HEK293T (cell line): ENCODE measurements around the gene FBXO31.

Experiments used
- CTCF ChIA-PET: fragments of 350-600 bp; formaldehyde crosslinking; extraction: SDS; loops from one replicate; lab custom pipeline; 2021; ENCODE audit warnings: antibody characterized with exemption, inconsistent platforms; lab: Yijun Ruan, JAX
- POLR2A ChIA-PET: fragments of 350-600 bp; formaldehyde crosslinking; extraction: SDS; loops from one replicate; lab custom pipeline; 2020; ENCODE audit warnings: antibody characterized with exemption, inconsistent platforms; lab: Yijun Ruan, JAX
- DNase-seq: peaks from one replicate; pipeline ENCODE4 v3.0.0; 2012; ENCODE audit warnings: mixed read lengths; ENCODE audit errors: extremely low spot score
- ARNT ChIP-seq: fragments of 450-650 bp; IDR thresholded peaks from 2 replicates; pipeline ENCODE4 v1.6.1; 2017; ENCODE audit warnings: mild to moderate bottlenecking
- BHLHE40 ChIP-seq: fragments of 450-650 bp; IDR thresholded peaks from 2 replicates; pipeline ENCODE4 v1.6.1; 2016; ENCODE audit warnings: mild to moderate bottlenecking, moderate library complexity, borderline replicate concordance
- CTBP1 ChIP-seq: fragments of 450-650 bp; IDR thresholded peaks from 2 replicates; pipeline ENCODE4 v1.6.1; 2016; ENCODE audit warnings: borderline replicate concordance
- ELF4 ChIP-seq: fragments of 450-650 bp; IDR thresholded peaks from 2 replicates; pipeline ENCODE4 v1.6.1; 2017; ENCODE audit warnings: antibody characterized with exemption
- FOXA1 ChIP-seq: fragments of 450-650 bp; IDR thresholded peaks from 2 replicates; pipeline ENCODE4 v1.6.1; 2016; ENCODE audit warnings: mild to moderate bottlenecking
- FOXK2 ChIP-seq: fragments of 450-650 bp; IDR thresholded peaks from 2 replicates; pipeline ENCODE4 v1.6.1; 2016; ENCODE audit warnings: mild to moderate bottlenecking
- FOXM1 ChIP-seq: fragments of 450-650 bp; IDR thresholded peaks from 2 replicates; pipeline ENCODE4 v1.6.1; 2017; ENCODE audit warnings: mild to moderate bottlenecking, borderline replicate concordance
- HDGF ChIP-seq: fragments of 450-650 bp; IDR thresholded peaks from 2 replicates; pipeline ENCODE4 v1.6.1; 2017; ENCODE audit warnings: antibody characterized with exemption, borderline replicate concordance
- L3MBTL2 ChIP-seq: fragments of 450-650 bp; conservative IDR thresholded peaks from 2 replicates; pipeline ENCODE4 v1.6.1; 2016; ENCODE audit warnings: mild to moderate bottlenecking
- LEF1 ChIP-seq: fragments of 450-650 bp; IDR thresholded peaks from 2 replicates; pipeline ENCODE4 v1.6.1; 2017; ENCODE audit warnings: mild to moderate bottlenecking, borderline replicate concordance
- NFRKB ChIP-seq: fragments of 450-650 bp; IDR thresholded peaks from 2 replicates; pipeline ENCODE4 v1.6.1; 2016; ENCODE audit warnings: mild to moderate bottlenecking, moderate library complexity
- SP1 ChIP-seq: fragments of 450-650 bp; IDR thresholded peaks from 2 replicates; pipeline ENCODE4 v1.6.1; 2017
- SUZ12 ChIP-seq: fragments of 450-650 bp; IDR thresholded peaks from 2 replicates; pipeline ENCODE4 v1.6.1; 2016; ENCODE audit warnings: mild to moderate bottlenecking
- TARDBP ChIP-seq: fragments of 450-650 bp; IDR thresholded peaks from 2 replicates; pipeline ENCODE4 v1.6.1; 2016
- ZNF384 ChIP-seq: fragments of 450-650 bp; IDR thresholded peaks from 2 replicates; pipeline ENCODE4 v1.6.1; 2016
- TF ChIP-seq, protein P1 (sequence below): fragments of 450-650 bp; IDR thresholded peaks from 2 replicates; pipeline ENCODE4 v1.6.1; 2016

FBXO31 gene

GRCh38 chr16:87412996-87413421 lies 29.4 kb upstream of the FBXO31 start:
- ChIA-PET POLR2A (no interaction called here), CTCF (no interaction called here)
- TF ChIP-seq LEF1: no peak

GRCh38 chr16:87412371-87412995 lies 28.9 kb upstream of the FBXO31 start:
- TF ChIP-seq ARNT: no peak
- DNase-seq: no peak
- ChIA-PET CTCF (no interaction called here), POLR2A (no interaction called here)

More at GRCh38 chr16:87412996-87413421, 29.4 kb upstream of the FBXO31 start:
- no peak for DNase-seq

DNA sequence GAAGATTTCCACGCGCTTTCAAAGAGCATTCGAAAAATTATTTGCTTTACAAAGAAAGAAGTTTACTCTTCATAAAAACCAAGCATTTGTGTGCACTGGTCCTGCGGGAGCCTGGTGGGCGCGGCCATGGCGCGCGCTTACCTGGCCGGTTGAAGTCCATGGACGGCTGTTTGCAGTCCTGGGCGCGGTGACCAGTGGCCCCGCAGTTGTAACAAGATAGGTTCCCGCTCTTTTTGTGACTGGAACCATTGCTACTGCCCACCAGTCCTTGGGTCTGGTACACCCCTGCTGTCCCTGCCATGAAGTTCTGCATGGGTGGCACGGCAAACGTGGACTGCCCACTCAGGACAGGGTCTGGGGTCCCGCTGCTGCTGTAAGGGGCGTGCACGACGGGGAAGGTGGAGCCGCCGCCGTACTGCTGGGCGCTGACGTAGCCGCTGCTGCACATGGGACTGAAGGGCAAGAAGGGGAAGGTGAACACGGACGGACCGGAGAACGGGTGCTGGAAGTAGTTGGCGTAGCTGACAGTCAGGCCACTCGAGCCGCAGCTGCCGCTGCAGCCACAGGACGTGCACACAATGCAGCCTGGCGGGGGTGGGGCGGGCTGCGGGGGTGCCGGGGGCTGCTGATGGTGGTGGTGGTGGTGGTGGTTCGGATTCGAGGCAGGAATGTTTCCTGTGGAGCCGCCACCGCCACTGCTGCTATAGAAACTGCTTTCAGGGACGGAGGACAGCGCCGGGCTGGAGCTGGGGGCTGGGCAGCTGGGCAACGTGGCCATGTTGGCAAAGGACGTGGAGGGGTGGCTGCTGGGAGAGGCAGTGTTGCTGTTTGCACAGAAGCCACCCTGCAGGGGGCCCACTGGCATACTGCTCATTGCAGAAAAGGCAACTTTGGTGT lies 28.0 kb upstream of the FBXO31 start:
- CTCF ChIA-PET: no interaction called here

GRCh38 chr16:87410968-87411367 lies 27.4 kb upstream of the FBXO31 start:
- POLR2A ChIA-PET: no interaction called here
- no peak for DNase-seq
- CTCF ChIA-PET: no interaction called here
- no peak for TF ChIP-seq TARDBP
- no peak for TF ChIP-seq ZNF384

More for the DNA sequence above, 28.0 kb upstream of the FBXO31 start:
- TF ChIP-seq LEF1 (no peak), TARDBP (no peak), FOXK2 (no peak), ELF4 (no peak), CTBP1 (no peak), ARNT (no peak), FOXA1 (no peak), SP1 (no peak), ZNF384 (no peak), BHLHE40 (no peak), L3MBTL2 (no peak), FOXM1 (no peak), SUZ12 (no peak), HDGF (no peak), NFRKB (no peak)
- TF ChIP-seq, protein P1, sequence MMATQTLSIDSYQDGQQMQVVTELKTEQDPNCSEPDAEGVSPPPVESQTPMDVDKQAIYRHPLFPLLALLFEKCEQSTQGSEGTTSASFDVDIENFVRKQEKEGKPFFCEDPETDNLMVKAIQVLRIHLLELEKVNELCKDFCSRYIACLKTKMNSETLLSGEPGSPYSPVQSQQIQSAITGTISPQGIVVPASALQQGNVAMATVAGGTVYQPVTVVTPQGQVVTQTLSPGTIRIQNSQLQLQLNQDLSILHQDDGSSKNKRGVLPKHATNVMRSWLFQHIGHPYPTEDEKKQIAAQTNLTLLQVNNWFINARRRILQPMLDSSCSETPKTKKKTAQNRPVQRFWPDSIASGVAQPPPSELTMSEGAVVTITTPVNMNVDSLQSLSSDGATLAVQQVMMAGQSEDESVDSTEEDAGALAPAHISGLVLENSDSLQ: no peak
- POLR2A ChIA-PET: no interaction called here
- DNase-seq: no peak

DNA sequence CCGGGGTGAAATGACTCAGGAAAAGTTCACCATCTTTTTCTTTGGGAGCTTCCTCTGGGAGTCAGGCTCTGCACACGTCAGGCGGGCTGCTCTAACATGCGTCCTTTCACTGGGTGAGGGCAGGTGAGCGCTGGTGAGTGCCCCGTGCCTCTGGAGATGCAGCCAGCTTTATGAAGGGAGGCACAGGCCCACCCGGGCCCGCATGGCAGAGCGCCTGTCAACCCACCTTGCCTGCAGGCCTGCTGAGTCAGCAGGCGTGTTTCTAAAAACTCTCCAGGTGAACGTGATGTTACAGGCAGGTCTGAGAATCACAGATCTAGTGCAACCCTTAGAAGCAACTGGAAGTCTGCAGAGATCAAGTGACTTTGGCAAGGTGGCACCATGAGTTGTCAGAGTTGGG lies 27.0 kb upstream of the FBXO31 start:
- ChIA-PET POLR2A (no interaction called here), CTCF (no interaction called here)
- DNase-seq: no peak
- TF ChIP-seq SUZ12 (no peak), ARNT (no peak), ELF4 (no peak), FOXA1 (no peak), SP1 (no peak), LEF1 (no peak), FOXM1 (no peak), L3MBTL2 (no peak), TARDBP (no peak), NFRKB (no peak), ZNF384 (no peak), FOXK2 (no peak), CTBP1 (no peak), BHLHE40 (no peak), HDGF (no peak)
- TF ChIP-seq, protein P1: no peak

DNA sequence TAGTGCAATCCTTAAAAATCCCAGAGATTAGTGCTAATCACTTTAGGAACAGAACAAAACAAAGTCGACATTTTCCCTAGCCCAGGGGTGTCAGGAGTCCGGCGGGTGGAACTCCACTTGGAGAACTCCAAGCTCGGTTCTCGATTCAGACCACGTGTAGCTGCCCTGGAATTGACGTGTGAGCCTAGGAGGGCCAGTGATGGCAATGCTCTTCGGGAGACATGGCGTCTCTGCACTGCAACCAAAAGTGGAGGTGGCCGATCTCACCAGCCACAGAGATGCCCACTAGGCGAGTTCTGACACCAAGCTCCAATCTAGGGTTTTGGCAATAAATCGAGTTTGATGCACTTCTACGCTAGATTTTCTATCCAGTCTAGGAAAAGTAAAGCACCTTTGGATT lies 26.2 kb upstream of the FBXO31 start:
- no peak for TF ChIP-seq CTBP1
- no peak for TF ChIP-seq TARDBP
- no peak for DNase-seq
- CTCF ChIA-PET: no interaction called here
- POLR2A ChIA-PET: no interaction called here

DNA sequence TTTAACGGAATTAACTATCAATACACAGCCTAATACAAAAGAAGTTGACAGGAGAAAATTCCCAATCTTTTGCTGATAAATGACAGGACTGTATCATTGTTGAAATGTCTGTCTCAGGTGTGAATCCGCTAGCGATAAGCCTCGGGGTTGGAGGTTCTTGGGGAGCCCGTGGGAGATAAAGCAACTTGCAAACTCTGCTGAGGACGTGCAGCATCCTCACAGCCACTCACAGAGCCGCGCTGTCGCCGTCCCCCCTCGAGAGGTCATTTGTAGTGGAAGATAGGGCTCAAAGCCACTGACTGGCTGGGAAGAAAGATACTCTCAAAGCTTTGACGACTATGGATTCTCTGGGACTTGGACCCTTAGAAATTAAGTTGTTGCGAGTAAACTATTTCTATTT lies 25.6 kb upstream of the FBXO31 start:
- ChIA-PET CTCF (no interaction called here), POLR2A (no interaction called here)

More for the DNA sequence above, 25.6 kb upstream of the FBXO31 start:
- no peak for DNase-seq
- TF ChIP-seq ARNT: no peak
- TF ChIP-seq ELF4: no peak
- no peak for TF ChIP-seq BHLHE40
- TF ChIP-seq TARDBP: no peak
- TF ChIP-seq SUZ12: no peak
- TF ChIP-seq L3MBTL2: no peak
- no peak for TF ChIP-seq FOXK2
- no peak for TF ChIP-seq FOXM1
- no peak for TF ChIP-seq ZNF384
- TF ChIP-seq HDGF: no peak
- no peak for TF ChIP-seq CTBP1
- TF ChIP-seq SP1: no peak
- TF ChIP-seq, protein P1: no peak
- no peak for TF ChIP-seq NFRKB
- TF ChIP-seq FOXA1: no peak
- no peak for TF ChIP-seq LEF1
